Measurements from ENCODE around the gene SIPA1L3.

Gene SIPA1L3

GRCh38 chr19:38196948-38197656, 290.1 kb downstream of the SIPA1L3 start:
- Histone ChIP-seq H3K36me3 (peaks cover 51% of the 10 kb centered on the region), H3K9me3 (no peaks in the 10 kb centered on the region), H3K4me3 (ENCODE audit: low read depth in 1 of 2, low read length in 1 of 2) (no peak overlapping the region), H3K27ac (no peak overlapping the region), H3K27me3 (no peaks in the 10 kb centered on the region), H3K4me1 (ENCODE audit: control insufficient read depth in 1 of 2, insufficient read depth in 1 of 2, low read depth in 1 of 2, low read length in 1 of 2) (no peaks in the 10 kb centered on the region)
- no peak for TF ChIP-seq CTCF (IDR thresholded peaks at IDR 0.05)

- H3K27ac ChIP-seq = no peak overlapping the region
- H3K4me3 ChIP-seq (ENCODE audit: low read depth in 1 of 2, low read length in 1 of 2) = no peak overlapping the region
- no peak for TF ChIP-seq CTCF (IDR thresholded peaks at IDR 0.05)
- H3K27me3 ChIP-seq = no peaks in the 10 kb centered on the region
- H3K4me1 ChIP-seq (ENCODE audit: control insufficient read depth in 1 of 2, insufficient read depth in 1 of 2, low read depth in 1 of 2, low read length in 1 of 2) = no peaks in the 10 kb centered on the region
- H3K36me3 ChIP-seq = peaks cover 54% of the 10 kb centered on the region
- no peaks in the 10 kb centered on the region for H3K9me3 ChIP-seq
These were observed 291.1 kb downstream of the SIPA1L3 start for GRCh38 chr19:38197937-38198704.

- no peak for TF ChIP-seq CTCF (IDR thresholded peaks at IDR 0.05)
- H3K4me1 ChIP-seq (ENCODE audit: control insufficient read depth in 1 of 2, insufficient read depth in 1 of 2, low read depth in 1 of 2, low read length in 1 of 2) = no peaks in the 10 kb centered on the region
- no peaks in the 10 kb centered on the region for H3K27me3 ChIP-seq
- no peak overlapping the region for H3K4me3 ChIP-seq (ENCODE audit: low read depth in 1 of 2, low read length in 1 of 2)
- no peaks in the 10 kb centered on the region for H3K9me3 ChIP-seq
- peaks cover 56% of the 10 kb centered on the region for H3K36me3 ChIP-seq
- H3K27ac ChIP-seq = no peak overlapping the region
These were observed 292.3 kb downstream of the SIPA1L3 start for GRCh38 chr19:38199340-38199739.

GRCh38 chr19:38201731-38202130, 294.7 kb downstream of the SIPA1L3 start:
- peaks cover 61% of the 10 kb centered on the region for H3K36me3 ChIP-seq
- H3K27ac ChIP-seq = no peak overlapping the region
- TF ChIP-seq CTCF (IDR thresholded peaks at IDR 0.05) = no peak
- H3K4me3 ChIP-seq (ENCODE audit: low read depth in 1 of 2, low read length in 1 of 2) = no peak overlapping the region
- no peaks in the 10 kb centered on the region for H3K4me1 ChIP-seq (ENCODE audit: control insufficient read depth in 1 of 2, insufficient read depth in 1 of 2, low read depth in 1 of 2, low read length in 1 of 2)
- no peaks in the 10 kb centered on the region for H3K9me3 ChIP-seq
- H3K27me3 ChIP-seq = no peaks in the 10 kb centered on the region

GRCh38 chr19:38202504-38202903, 295.5 kb downstream of the SIPA1L3 start:
- no peak for TF ChIP-seq CTCF (IDR thresholded peaks at IDR 0.05)
- no peak overlapping the region for H3K27ac ChIP-seq
- H3K9me3 ChIP-seq = no peaks in the 10 kb centered on the region
- H3K36me3 ChIP-seq = peaks cover 65% of the 10 kb centered on the region
- no peaks in the 10 kb centered on the region for H3K4me1 ChIP-seq (ENCODE audit: control insufficient read depth in 1 of 2, insufficient read depth in 1 of 2, low read depth in 1 of 2, low read length in 1 of 2)
- H3K4me3 ChIP-seq (ENCODE audit: low read depth in 1 of 2, low read length in 1 of 2) = no peak overlapping the region
- no peaks in the 10 kb centered on the region for H3K27me3 ChIP-seq
